ENCODE measurements around the gene PSTPIP1. TPM values are rescaled to one million over a fixed set of nuclear protein-coding genes. Genes with fewer than 3 reads are reported as not detected.

PSTPIP1 gene
- total and polyA plus RNA-seq, 2 experiments from 2014 or later = 0.80 TPM; not detected in 1

DNA sequence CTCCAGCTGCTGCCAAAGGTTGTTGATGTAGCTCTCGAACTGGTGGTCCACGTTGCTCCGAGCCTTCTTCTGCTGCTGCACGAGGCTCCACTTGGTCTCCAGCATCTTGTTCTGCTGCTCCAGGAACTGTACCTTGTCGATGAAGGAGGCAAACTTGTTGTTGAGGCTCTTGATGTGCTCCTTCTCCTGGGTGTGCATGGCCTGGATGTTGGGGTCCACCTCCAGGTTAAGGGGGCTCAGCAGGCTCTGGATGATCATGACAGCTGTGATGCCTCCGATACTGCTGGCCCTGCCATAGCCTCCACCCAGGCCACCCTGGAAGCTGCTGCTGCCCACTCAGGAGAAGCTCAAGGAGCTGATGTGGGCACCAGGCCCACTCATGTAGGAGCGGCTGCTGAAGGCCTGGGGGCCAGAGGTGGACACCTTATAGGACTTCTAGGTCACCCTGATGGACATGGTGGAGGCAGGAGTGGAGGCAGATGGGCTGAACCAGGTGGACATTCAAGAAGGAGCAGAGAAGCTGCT is 14.9 kb upstream of the PSTPIP1 start:
- H3K9ac ChIP-seq = no peak overlapping the region
- no peaks in the 10 kb centered on the region for H3F3A ChIP-seq (ENCODE audit: insufficient read depth)
- no peak overlapping the region for H3K4me2 ChIP-seq (ENCODE audit: unreplicated experiment)
- H3K4me3 ChIP-seq = no peak overlapping the region
- no peak for DNase-seq
- H3K9me3 ChIP-seq (ENCODE audit: low read depth) = no peaks in the 10 kb centered on the region
- in situ Hi-C loops (cut with MboI) = no loop called here
- no peaks in the 10 kb centered on the region for H3K4me1 ChIP-seq (ENCODE audit: insufficient read depth)
- WGBS, 2 experiments (ENCODE audit: low coverage in 1 of 2, low lambda C conversion rate in 2 of 2, missing lambda C conversion rate in 2 of 2) = 58% methylated on average over 7 of the region's 7 CpGs
- no peaks in the 10 kb centered on the region for H3K9me2 ChIP-seq (ENCODE audit: insufficient read depth)
- no peaks in the 10 kb centered on the region for H3K79me2 ChIP-seq (ENCODE audit: insufficient read depth)
- H3K27me3 ChIP-seq (replicated peaks; ENCODE audit: insufficient read depth) = no peaks in the 10 kb centered on the region
- H4K20me1 ChIP-seq (ENCODE audit: insufficient read depth) = no peaks in the 10 kb centered on the region
- no peaks in the 10 kb centered on the region for H3K36me3 ChIP-seq (ENCODE audit: low read depth)
- H3K27ac ChIP-seq = no peak overlapping the region
- no peak overlapping the region for H2AFZ ChIP-seq
- no peak for TF ChIP-seq EZH2 (IDR thresholded peaks at IDR 0.05; ENCODE audit: insufficient read depth, poor library complexity, severe bottlenecking)
- TF ChIP-seq EZH2phosphoT487 (IDR thresholded peaks at IDR 0.05; ENCODE audit: insufficient read depth, low read depth) = no peak

DNA sequence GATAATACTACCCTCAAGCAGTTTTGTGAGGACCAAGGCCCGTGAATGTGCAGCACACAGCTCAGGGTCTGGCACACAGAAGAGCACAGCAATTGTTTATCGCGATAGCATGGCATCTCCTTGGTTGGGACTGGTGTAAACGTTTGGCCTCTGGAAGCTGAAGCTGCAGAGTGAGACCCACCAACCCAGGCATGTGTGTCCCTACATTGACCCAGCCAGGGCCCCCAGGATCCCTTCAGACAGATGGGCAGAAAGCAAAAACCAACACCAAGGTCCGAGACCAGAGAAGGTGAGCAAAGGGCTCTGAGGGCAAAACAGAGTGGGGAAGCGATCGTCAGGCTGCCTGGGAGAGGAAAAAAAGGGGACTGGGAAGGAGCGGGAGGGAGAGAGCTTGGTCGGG is 12.6 kb upstream of the PSTPIP1 start:
- 75 to 79% methylated on average over 9 of the region's 9 CpGs for WGBS, 2 experiments (ENCODE audit: low coverage in 1 of 2, low lambda C conversion rate in 2 of 2, missing lambda C conversion rate in 2 of 2)
- H3K79me2 ChIP-seq (ENCODE audit: insufficient read depth) = no peaks in the 10 kb centered on the region
- no peaks in the 10 kb centered on the region for H3K4me1 ChIP-seq (ENCODE audit: insufficient read depth)
- no peak overlapping the region for H3K9ac ChIP-seq
- H3K9me2 ChIP-seq (ENCODE audit: insufficient read depth) = no peaks in the 10 kb centered on the region
- DNase-seq = no peak
- H4K20me1 ChIP-seq (ENCODE audit: insufficient read depth) = no peaks in the 10 kb centered on the region
- no peaks in the 10 kb centered on the region for H3K36me3 ChIP-seq (ENCODE audit: low read depth)
- TF ChIP-seq EZH2 (IDR thresholded peaks at IDR 0.05; ENCODE audit: insufficient read depth, poor library complexity, severe bottlenecking) (no peak), EZH2phosphoT487 (IDR thresholded peaks at IDR 0.05; ENCODE audit: insufficient read depth, low read depth) (no peak)
- no peak overlapping the region for H3K27ac ChIP-seq
- no peaks in the 10 kb centered on the region for H3F3A ChIP-seq (ENCODE audit: insufficient read depth)
- no peak overlapping the region for H2AFZ ChIP-seq
- in situ Hi-C loops (cut with MboI) = no loop called here
- no peaks in the 10 kb centered on the region for H3K9me3 ChIP-seq (ENCODE audit: low read depth)
- H3K4me2 ChIP-seq (ENCODE audit: unreplicated experiment) = no peak overlapping the region
- no peak overlapping the region for H3K4me3 ChIP-seq
- H3K27me3 ChIP-seq (replicated peaks; ENCODE audit: insufficient read depth) = no peaks in the 10 kb centered on the region

- Histone ChIP-seq H3K4me2 (ENCODE audit: unreplicated experiment) (no peak overlapping the region), H3K9me3 (ENCODE audit: low read depth) (no peaks in the 10 kb centered on the region), H2AFZ (no peak overlapping the region), H3F3A (ENCODE audit: insufficient read depth) (no peaks in the 10 kb centered on the region), H3K9ac (no peak overlapping the region), H3K36me3 (ENCODE audit: low read depth) (no peaks in the 10 kb centered on the region), H3K4me3 (no peak overlapping the region), H3K9me2 (ENCODE audit: insufficient read depth) (no peaks in the 10 kb centered on the region), H4K20me1 (ENCODE audit: insufficient read depth) (no peaks in the 10 kb centered on the region), H3K4me1 (ENCODE audit: insufficient read depth) (no peaks in the 10 kb centered on the region), H3K27me3 (replicated peaks; ENCODE audit: insufficient read depth) (no peaks in the 10 kb centered on the region), H3K79me2 (ENCODE audit: insufficient read depth) (no peaks in the 10 kb centered on the region), H3K27ac (no peak overlapping the region)
- 82 to 83% methylated on average over 6 of the region's 6 CpGs for WGBS, 2 experiments (ENCODE audit: low coverage in 1 of 2, low lambda C conversion rate in 2 of 2, missing lambda C conversion rate in 2 of 2)
- TF ChIP-seq EZH2phosphoT487 (IDR thresholded peaks at IDR 0.05; ENCODE audit: insufficient read depth, low read depth) (no peak), EZH2 (IDR thresholded peaks at IDR 0.05; ENCODE audit: insufficient read depth, poor library complexity, severe bottlenecking) (no peak)
- no peak for DNase-seq
- in situ Hi-C loops (cut with MboI) = no loop called here
Observed at GRCh38 chr15:76982756-76983155, 12.2 kb upstream of the PSTPIP1 start.

DNA sequence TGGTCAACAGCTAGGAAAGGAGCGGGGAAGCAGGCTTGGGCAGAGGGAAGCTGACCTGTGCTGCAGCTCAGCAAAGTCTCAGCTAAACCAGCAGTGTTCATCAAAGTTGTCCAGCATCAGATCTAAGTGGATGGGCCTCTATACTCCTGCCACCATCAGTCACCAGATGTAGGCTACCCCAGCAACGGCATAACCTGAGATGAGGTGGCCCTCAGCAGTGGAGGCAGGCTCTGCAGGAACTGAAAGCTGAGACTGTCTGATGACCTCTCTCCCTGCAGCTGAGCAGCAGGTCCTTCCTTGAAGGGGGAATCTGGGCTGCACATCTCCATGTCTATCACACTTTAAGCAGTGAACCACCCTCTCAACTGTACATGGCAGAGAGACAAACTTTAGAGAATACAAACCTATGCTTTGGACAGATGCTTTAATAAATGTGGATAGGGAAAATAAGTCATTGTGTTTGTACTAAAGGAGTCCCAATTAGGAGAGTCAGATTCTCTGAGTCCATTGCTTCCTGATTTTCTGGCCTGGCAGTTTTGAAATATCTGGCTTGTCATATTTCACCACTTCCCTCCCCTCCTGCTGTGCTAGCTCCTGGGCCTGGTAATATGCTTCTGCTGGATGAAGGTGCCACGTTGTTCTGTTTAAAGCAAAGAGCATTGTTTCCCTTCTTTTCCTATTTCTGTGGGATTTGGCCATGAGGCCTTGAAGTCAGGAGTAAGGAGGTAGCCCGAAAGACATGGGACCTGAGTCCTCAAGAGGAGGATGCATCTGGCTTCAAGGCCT is 11.1 kb upstream of the PSTPIP1 start:
- no peak overlapping the region for H3K4me3 ChIP-seq
- H3K79me2 ChIP-seq (ENCODE audit: insufficient read depth) = no peaks in the 10 kb centered on the region
- no peak overlapping the region for H3K9ac ChIP-seq
- in situ Hi-C loops (cut with MboI) = no loop called here
- 62 to 63% methylated on average over 4 of the region's 4 CpGs for WGBS, 2 experiments (ENCODE audit: low coverage in 1 of 2, low lambda C conversion rate in 2 of 2, missing lambda C conversion rate in 2 of 2)
- H3K27me3 ChIP-seq (replicated peaks; ENCODE audit: insufficient read depth) = no peaks in the 10 kb centered on the region
- H3K9me3 ChIP-seq (ENCODE audit: low read depth) = no peaks in the 10 kb centered on the region
- H2AFZ ChIP-seq = no peak overlapping the region
- no peak overlapping the region for H3K27ac ChIP-seq
- TF ChIP-seq EZH2phosphoT487 (IDR thresholded peaks at IDR 0.05; ENCODE audit: insufficient read depth, low read depth) (no peak), EZH2 (IDR thresholded peaks at IDR 0.05; ENCODE audit: insufficient read depth, poor library complexity, severe bottlenecking) (no peak)
- no peaks in the 10 kb centered on the region for H4K20me1 ChIP-seq (ENCODE audit: insufficient read depth)
- no peaks in the 10 kb centered on the region for H3K36me3 ChIP-seq (ENCODE audit: low read depth)
- peak; percentile 15 for DNase-seq
- H3K4me1 ChIP-seq (ENCODE audit: insufficient read depth) = no peaks in the 10 kb centered on the region
- no peaks in the 10 kb centered on the region for H3K9me2 ChIP-seq (ENCODE audit: insufficient read depth)
- no peak overlapping the region for H3K4me2 ChIP-seq (ENCODE audit: unreplicated experiment)
- H3F3A ChIP-seq (ENCODE audit: insufficient read depth) = no peaks in the 10 kb centered on the region

All from GM23248 (cell line).